Endothelial cell (in vitro differentiated cells): ENCODE data around the gene ARL13B. TPM values are rescaled to one million over a fixed set of nuclear protein-coding genes. Genes with fewer than 3 reads are reported as not detected.

ENCODE experiments used
- DNase-seq: peaks from one replicate; pipeline ENCODE4 v3.0.0; 2021; ENCODE audit warnings: low spot score
- H3K27ac Mint-ChIP-seq: one replicate; pipeline ENCODE4 v1.8.0; 2021; ENCODE audit warnings: mixed read lengths, inconsistent platforms; ENCODE audit not compliant: unreplicated experiment
- H3K27me3 Mint-ChIP-seq: one replicate; pipeline ENCODE4 v1.8.0; 2021; ENCODE audit warnings: mild to moderate bottlenecking, moderate library complexity, mixed read lengths, inconsistent platforms; ENCODE audit not compliant: unreplicated experiment
- H3K36me3 Mint-ChIP-seq: one replicate; pipeline ENCODE4 v1.8.0; 2021; ENCODE audit warnings: mild to moderate bottlenecking, low read depth, mixed read lengths, inconsistent platforms; ENCODE audit not compliant: unreplicated experiment
- H3K4me1 Mint-ChIP-seq: one replicate; pipeline ENCODE4 v1.8.0; 2021; ENCODE audit warnings: mild to moderate bottlenecking, mixed read lengths, inconsistent platforms; ENCODE audit not compliant: unreplicated experiment
- H3K4me3 Mint-ChIP-seq: one replicate; pipeline ENCODE4 v1.8.0; 2021; ENCODE audit warnings: mild to moderate bottlenecking, mixed read lengths, inconsistent platforms; ENCODE audit not compliant: unreplicated experiment
- H3K9me3 Mint-ChIP-seq: one replicate; pipeline ENCODE4 v1.8.0; 2021; ENCODE audit warnings: mixed read lengths, inconsistent platforms; ENCODE audit not compliant: unreplicated experiment
- CTCF ChIP-seq: fragments of 200-600 bp; sonication (generic); IDR thresholded peaks from one replicate; pipeline ENCODE4 v1.5.0; 2021; ENCODE audit warnings: antibody characterized with exemption; ENCODE audit not compliant: unreplicated experiment
- total RNA-seq: library from RNA; stranded (reverse); fragmentation: NEBNext Ultra II Directional; extraction: Animal tissue kit (Norgen Biotek cat#: 25700); gene quantifications from one replicate; pipeline ENCODE4 v1.2.1, GENCODE V29; 2021; ENCODE audit not compliant: unreplicated experiment

ARL13B gene
- total RNA-seq, 1 donor from 2014 or later, result 15.3 TPM

DNA sequence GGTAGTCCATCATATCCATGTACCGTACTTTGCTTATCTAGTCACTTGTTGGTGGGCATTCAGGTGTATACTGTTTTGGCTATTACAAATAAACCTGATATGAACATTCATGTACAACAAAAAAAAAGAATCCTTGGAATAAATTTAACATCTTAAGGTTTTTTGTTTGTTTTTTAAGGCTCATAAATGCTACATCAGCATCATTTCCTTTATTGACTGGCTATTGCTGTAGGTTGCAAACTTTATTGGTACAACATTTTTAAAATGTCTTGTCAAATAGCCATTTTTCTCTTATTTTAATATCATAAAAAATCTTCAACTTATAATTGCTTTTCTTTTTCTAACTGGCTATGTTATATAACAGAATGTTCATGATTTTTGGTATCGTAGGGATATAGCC, 66.6 kb downstream of the ARL13B start:
- TF ChIP-seq CTCF, result no peak
- H3K4me3 Mint-ChIP-seq, result no peak overlapping the region
- peaks cover 22% of the 10 kb centered on the region for H3K36me3 Mint-ChIP-seq
- H3K27ac Mint-ChIP-seq, result no peak overlapping the region
- no peaks in the 10 kb centered on the region for H3K4me1 Mint-ChIP-seq
- H3K27me3 Mint-ChIP-seq, result peaks cover 5% of the 10 kb centered on the region
- no peak for DNase-seq
- H3K9me3 Mint-ChIP-seq, result peaks cover 7% of the 10 kb centered on the region

DNA sequence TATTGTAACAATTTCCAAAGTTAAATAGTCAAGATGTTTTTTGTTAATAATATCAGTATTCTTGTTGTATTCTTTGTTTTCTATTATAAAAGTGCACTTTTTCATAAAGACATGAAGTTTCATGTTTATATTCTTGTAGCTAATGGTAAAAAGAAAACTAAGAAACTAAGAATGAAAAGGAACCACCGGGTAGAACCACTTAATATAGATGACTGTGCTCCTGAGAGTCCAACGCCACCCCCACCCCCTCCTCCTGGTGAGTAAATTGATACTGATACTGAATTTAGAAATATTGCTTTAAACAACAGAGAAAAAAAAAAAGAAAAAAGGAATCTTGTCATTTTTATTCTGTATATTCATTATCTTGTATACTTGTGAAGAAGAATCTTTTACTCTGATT, 69.3 kb downstream of the ARL13B start:
- Mint-ChIP-seq H3K36me3 (peaks cover 9% of the 10 kb centered on the region), H3K4me3 (no peak overlapping the region), H3K27ac (no peak overlapping the region), H3K4me1 (no peaks in the 10 kb centered on the region), H3K9me3 (peaks cover 3% of the 10 kb centered on the region), H3K27me3 (peaks cover 3% of the 10 kb centered on the region)
- TF ChIP-seq CTCF, result no peak
- no peak for DNase-seq

- no peaks in the 10 kb centered on the region for H3K27me3 Mint-ChIP-seq
- no peaks in the 10 kb centered on the region for H3K4me1 Mint-ChIP-seq
- peaks cover under 1% of the 10 kb centered on the region for H3K36me3 Mint-ChIP-seq
- TF ChIP-seq CTCF, result no peak
- no peaks in the 10 kb centered on the region for H3K9me3 Mint-ChIP-seq
- no peak overlapping the region for H3K27ac Mint-ChIP-seq
- no peak overlapping the region for H3K4me3 Mint-ChIP-seq
- no peak for DNase-seq
Observed at GRCh38 chr3:94050546-94050945, 70.6 kb downstream of the ARL13B start.

DNA sequence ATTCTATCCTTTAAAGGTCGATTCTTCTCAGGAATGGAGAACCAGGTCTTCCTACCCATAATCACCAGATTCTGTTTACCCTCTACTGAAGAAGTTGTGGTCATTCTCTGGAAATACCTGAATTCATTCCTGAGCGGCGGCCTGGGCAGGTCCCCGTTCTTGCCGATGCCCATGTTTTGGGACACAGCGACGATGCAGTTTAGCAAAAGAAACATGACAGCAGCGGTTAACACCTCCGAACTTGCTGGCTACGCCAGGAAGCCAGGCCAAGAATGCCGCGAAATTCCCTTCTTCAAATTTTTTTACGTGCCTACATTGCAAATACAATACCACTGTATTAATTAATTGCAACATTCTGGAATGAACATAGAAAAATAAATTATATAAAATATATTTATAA, 81.3 kb downstream of the ARL13B start:
- TF ChIP-seq CTCF, result no peak
- H3K27me3 Mint-ChIP-seq, result peaks cover 9% of the 10 kb centered on the region
- no peaks in the 10 kb centered on the region for H3K9me3 Mint-ChIP-seq
- H3K4me3 Mint-ChIP-seq, result no peak overlapping the region
- no peak overlapping the region for H3K27ac Mint-ChIP-seq
- DNase-seq, result no peak
- peaks cover 2% of the 10 kb centered on the region for H3K36me3 Mint-ChIP-seq
- H3K4me1 Mint-ChIP-seq, result peaks cover 11% of the 10 kb centered on the region

GRCh38 chr3:94062513-94063404, 82.8 kb downstream of the ARL13B start, which contains the start of the genes DHFR2 and NSUN3:
DHFR2 (minus strand) TSS chr3:94062916; CDS start chr3:94061511, 1,405 bp downstream.
NSUN3 (plus strand) TSS chr3:94063061; CDS start chr3:94063127, 66 bp downstream.
- Mint-ChIP-seq H3K9me3 (no peaks in the 10 kb centered on the region), H3K36me3 (peaks cover 14% of the 10 kb centered on the region), H3K27ac (peak within 1 kb of the TSS; percentile 99), H3K4me1 (peaks cover 8% of the 10 kb centered on the region), H3K27me3 (peaks cover 9% of the 10 kb centered on the region), H3K4me3 (peak within 1 kb of the TSS; percentile 98)
- no peak for TF ChIP-seq CTCF
- peak; percentile 87 for DNase-seq
